GM18526 (cell line): ENCODE measurements around the gene PLEKHJ1.

Source experiments
- POLR2A ChIP-seq: IDR thresholded peaks from 3 replicates; pipeline ENCODE4 v1.6.1; 2011; ENCODE audit not compliant: insufficient read length; ENCODE audit errors: extremely low read depth

PLEKHJ1 gene, protein sequence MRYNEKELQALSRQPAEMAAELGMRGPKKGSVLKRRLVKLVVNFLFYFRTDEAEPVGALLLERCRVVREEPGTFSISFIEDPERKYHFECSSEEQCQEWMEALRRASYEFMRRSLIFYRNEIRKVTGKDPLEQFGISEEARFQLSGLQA

GRCh38 chr19:2236314-2237050 is at the start of gene PLEKHJ1, which contains the start of gene SF3A2:
Gene PLEKHJ1 (minus strand): TSS chr19:2236329. CDS start chr19:2236248, 81 bp downstream.
Gene SF3A2 (plus strand): TSS chr19:2236824. CDS start chr19:2243419, 6,595 bp downstream.
- TF ChIP-seq POLR2A = peak; percentile 81

- no peak for TF ChIP-seq POLR2A
Measured at GRCh38 chr19:2283835-2284507, 47.8 kb upstream of the PLEKHJ1 start.

DNA sequence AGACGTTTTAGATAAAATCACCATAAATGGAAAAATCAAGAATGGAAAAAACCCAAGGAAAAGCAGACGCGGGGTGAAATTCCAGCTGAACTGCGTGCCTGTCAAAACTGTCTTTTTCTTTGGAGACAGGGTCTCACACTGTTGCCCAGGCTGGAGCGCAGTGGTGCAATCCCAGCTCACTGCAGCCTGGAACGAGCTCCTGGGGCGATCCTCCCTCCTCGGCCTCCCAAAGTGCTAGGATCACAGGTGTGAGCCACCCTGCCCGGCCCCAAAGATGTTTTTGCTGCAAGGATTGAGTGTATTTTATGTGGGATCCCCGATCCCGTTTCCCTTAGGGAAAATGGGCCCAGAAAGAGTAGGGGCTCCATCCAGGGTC is 46.7 kb upstream of the PLEKHJ1 start:
- TF ChIP-seq POLR2A = no peak

DNA sequence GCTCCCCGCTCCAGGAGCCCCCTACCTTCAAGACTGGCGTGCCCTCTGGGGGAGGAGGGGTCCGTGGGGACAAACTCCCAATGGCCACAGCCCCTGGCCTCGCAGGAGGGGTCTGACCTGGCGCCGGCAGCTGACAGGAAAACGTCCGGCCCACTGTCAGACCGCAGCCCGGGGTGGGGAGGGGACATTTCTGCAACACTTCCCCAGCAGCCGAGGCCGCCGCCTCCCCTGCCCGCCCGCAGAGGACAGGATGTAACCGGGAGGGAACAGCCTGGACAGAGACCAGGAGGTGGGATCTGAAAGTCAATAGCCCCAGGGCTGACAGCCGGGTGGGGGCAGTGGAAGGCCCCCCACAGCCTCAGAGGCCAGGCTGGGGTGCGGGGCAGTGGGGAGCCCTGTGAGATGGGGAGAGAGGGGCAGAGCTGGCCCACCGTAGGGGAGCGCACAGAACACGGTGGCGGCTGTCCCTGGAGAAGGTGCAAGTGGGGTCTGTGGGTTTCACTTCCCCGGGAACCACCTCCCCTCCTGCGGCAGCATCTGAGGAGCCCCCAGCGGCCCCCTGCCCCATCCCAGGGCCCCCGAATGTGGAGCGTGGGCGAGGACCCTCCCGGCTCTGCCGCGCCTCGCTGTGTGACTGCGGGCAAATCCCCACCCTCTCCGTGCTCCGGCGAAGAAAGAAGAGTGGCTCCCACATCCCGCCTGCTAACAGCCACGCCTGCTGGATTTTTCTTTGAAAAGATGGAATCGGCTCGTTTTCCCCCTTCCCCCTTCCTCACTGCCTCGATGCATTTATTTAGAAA is 46.1 kb upstream of the PLEKHJ1 start, which contains the start of gene PEAK3:
Gene PEAK3 (minus strand): TSS at position 114 of the 800 bp plus-strand sequence. CDS start 1,244 bp downstream, outside the sequence.
- no peak for TF ChIP-seq POLR2A

DNA sequence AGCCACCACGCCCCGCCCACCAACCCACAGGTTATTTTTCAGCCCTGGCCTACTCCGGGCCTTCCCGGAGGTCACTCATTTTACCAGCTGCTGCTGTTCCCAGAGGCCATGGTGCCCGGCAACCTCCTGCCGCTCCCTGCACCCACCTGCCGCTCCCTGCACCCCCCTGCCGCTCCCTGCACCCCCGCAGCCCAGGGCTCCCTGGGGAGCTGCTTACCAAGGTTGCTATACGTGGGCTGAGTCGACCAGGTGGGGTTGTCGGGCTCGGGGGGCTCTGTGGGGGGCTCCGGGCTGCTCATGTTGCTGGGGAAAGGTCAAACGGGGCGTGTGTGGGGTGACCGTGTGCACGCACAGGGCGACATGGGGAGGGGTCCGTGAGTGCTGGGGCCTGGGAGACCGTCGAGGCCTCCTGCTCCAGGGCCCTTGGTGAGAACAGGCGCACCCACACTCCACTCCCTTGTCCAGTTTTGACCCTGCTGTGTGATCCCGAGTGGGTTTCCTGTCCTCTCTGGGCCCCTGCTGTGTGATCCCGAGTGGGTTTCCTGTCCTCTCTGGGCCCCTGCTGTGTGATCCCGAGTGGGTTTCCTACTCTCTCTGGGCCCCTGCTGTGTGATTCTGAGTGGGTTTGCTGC is 44.6 kb upstream of the PLEKHJ1 start:
- no peak for TF ChIP-seq POLR2A

GRCh38 chr19:2278459-2279158 is 42.5 kb upstream of the PLEKHJ1 start:
- TF ChIP-seq POLR2A = no peak

DNA sequence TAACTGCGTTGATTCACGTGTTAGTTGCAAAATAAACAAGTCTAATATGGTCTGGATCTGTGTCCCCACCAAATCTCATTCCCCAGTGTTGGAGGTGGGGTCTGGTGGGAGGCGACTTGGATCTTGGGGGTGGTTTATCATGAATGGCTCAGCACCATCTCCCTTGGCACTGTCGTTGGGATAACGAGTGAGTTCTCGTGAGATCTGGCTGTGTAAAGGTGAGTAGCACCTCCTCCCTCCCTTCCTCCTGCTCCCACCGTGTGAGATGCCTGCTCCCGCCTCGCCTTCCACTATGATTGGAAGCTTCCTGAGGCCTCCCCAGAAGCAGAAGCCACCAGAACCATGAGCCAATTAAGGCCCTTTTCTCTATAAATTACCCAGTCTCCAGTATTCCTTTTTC is 41.0 kb upstream of the PLEKHJ1 start:
- TF ChIP-seq POLR2A = no peak

DNA sequence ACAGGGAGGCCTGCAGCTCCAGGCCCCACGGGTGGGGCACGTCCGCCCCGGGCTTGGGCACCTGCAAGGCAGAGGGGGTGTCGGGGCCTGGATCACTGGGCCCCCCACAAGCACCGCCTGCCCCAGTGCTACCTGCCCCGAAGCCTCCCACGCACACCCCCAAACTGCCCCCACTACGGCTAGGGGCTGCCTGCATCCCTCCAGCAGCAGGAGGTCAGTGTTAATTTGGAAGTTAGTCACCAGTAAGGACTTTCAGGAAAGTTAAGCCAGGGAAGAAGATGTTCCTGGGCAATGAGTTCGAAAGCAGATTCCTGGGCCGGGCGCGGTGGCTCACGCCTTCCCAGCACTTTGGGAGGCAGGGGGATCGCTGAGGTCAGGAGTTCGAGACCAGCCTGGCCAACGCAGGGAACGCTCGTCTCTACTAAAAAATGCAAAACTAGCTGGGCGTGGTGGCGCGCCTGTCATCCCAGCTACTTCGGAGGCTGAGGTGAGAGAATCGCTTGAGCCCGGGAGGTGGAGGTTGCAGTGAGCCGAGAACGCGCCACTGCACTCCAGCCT is 40.4 kb upstream of the PLEKHJ1 start:
- TF ChIP-seq POLR2A = no peak

DNA sequence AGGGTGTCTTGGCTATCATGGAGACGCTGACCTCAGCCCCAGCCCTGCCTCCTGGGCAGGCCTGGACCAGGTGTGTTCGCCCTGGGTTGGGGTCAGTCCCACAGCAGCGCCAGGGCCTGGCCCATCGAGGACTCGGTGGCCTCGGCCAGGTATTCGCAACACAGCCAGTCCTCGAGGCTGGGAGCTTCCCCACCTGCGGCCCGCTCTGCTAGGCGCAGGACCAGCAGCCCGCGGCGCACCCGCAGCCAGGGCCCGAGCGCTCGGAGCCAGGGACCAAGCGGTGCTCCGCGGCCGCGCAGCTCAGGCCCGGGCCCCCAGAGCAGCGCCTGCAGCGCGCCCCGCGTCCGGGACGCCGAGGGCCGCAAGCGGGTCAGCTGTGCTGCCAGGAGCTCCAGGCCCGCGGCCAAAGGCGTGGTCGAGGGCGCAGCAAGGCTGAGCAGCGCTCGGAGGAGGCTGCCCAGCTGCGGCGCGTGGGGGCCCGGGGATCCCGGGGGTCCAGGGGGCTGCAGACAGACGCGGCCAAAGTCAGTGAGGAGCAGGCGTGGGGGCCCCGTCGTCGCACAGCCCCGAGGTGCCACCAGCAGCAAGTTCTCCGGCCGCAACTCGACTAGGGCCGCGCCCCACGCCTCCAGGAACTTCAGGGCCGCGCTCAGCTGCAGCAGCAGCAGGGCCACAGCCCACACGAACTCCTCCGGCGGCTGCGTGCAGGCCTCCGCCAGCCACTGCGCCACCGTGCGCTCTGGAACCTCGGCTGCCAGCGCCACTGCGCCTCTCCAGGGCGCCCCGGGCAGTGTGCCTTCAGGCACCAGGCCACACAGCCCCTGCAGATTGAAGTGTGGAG is 39.7 kb upstream of the PLEKHJ1 start:
- TF ChIP-seq POLR2A = no peak

- TF ChIP-seq POLR2A = no peak
Measured at GRCh38 chr19:2274931-2275535, 38.9 kb upstream of the PLEKHJ1 start.

DNA sequence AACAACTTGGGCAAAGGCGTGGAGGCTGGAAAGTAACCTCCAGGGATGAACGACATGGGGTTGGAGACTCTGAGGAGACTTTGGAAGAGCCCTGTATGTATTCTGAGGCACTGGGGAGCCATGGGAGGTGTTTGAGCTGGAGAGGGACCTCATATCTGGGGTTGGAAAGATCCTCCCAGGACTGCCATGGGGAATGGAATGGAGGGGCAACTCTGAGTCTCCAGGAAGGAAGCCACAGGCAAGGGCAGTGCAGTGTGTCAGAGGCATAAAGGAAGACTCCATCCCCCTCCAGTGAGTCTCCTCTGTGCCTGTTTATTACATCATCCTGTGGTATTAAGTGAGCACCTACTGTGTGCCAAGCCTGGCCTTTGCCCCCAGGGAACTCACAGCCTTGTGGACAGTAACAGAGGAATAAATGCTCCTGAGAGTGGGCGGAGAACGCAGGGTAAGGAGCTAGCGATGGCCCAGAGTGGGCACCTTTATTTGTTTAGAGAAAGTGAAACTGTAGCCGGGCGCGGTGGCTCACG is 38.1 kb upstream of the PLEKHJ1 start:
- no peak for TF ChIP-seq POLR2A
